HT1080 (cell line): ENCODE results near the gene OR10H1. TPM values are rescaled to one million over a fixed set of nuclear protein-coding genes. Genes with fewer than 3 reads are reported as not detected.
"Not testable (repeated sequence)": the region's sequence is repeated elsewhere in the genome, so short reads cannot be mapped to it uniquely, and the experiment has no call there.

Source experiments
- DNase-seq: peaks from one replicate; pipeline ENCODE4 v3.0.0-alpha.2; 2015; ENCODE audit warnings: low read depth
- total RNA-seq: library from RNA; depleted of rRNA; stranded (reverse); fragments of >200 nt; shearing (Covaris generic); gene quantifications from 2 replicates; pipeline ENCODE4 v1.2.3, GENCODE V29; 2014

The OR10H1 gene
- total RNA-seq, 1 experiment from 2014 or later, result not detected

DNA sequence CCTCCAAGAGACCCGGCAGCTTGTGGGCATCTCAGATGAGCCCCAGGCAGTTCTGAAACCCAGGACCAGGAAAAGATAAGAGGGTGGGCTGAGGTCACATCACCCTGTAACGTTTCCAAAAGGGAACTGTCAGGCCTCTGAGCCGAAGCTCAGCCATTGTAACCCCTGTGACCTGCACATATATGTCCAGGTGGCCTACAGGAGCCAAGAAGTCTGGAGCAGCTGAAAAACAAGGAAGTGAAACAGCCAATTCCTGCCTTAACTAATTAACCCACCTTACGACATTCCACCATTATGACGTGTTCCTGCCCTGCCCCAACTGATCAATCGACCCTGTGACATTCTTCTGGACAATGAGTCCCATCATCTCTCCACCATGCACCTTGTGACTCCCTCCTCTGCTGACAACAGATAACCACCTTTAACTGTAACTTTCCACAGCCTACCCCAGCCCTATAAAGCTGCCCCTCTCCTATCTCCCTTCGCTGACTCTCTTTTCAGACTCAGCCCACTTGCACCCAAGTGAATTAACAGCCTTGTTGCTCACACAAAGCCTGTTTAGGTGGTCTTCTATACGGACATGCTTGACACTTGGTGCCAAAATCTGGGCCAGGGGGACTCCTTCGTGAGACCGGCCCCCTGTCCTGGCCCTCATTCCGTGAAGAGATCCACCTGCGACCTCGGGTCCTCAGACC lies 13.3 kb upstream of the OR10H1 start:
- peak; percentile 27 for DNase-seq

DNA sequence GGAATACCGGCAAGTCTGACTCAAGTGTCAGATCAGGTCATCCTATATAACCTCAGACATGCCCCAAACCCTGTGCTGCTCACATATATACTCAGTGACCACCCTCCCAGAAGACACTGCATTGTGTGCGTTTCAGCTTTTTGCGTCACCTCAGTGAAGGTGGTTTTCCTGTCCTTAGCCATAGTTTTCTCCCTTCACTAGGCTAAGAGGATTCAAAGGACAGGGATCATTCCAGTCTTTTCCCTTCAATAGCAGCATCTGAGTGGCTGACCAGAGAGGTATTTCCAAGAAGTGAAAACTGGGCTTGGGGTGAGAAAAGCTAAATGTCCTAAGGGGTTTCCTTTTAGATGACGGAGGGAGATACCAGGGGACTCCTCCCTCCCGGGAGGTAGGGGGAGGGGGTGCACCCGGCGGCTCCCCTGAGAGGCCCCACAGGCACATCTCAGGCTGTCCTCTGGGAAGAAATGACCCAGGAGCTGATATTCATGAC lies 12.7 kb upstream of the OR10H1 start:
- DNase-seq, result peak; percentile 13

DNA sequence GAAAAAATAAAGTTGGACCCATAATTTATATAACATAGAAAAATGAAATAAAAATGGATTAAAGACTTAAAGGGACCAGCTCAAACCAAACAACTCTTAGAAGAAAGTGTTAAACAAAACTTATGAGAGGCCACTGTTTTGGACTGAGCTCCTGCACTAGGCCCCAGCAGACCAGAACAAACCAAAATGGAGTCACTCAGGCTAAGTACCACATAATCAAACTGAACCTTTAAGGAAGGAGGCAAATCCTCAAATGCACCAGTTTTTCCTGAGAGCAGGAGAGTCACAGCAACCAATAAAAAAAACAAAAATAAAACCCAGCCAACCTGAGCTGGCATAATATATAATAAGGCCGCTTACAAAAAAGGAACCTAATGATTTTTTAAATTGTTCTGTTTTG lies 10.3 kb upstream of the OR10H1 start:
- no peak for DNase-seq

DNA sequence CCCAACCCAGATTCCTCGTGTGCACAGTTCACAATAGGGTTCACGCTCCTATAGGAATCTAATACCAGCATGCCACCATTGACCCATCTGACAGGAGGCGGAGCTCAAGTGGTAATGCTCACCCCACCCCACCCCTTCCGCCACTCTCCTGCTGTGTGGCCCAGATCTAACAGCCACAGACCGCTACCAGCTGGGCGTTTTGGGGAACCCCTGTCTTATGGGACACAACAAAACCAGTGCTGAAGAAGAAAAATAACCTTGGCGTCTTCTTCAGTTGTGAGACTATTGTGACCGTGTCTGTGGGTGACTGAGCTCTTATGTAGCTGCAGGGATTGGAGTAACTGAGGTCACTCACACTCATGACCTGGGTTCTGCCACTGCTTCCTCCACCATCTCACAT lies 5.2 kb upstream of the OR10H1 start:
- DNase-seq, result no peak

DNA sequence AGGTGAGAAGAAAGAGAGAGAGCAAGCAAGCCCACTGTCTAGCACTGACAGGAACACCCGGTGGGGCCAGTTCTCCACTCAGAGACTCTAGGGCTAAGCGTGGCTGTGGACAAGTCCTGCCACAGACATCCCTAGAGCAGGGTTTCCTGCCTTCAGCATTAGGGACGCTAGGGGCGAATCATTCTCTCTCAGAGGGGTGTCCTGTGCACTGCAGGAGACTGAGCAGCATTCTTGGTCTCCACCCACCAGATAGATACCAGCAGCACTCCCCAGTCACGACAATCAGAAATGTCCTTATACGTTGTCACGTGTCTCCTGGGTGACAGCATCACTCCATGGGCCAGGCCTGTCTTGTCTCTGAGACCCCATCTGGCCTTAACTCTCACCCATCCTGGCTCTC lies 1.5 kb downstream of the OR10H1 start:
- DNase-seq, result no peak

DNA sequence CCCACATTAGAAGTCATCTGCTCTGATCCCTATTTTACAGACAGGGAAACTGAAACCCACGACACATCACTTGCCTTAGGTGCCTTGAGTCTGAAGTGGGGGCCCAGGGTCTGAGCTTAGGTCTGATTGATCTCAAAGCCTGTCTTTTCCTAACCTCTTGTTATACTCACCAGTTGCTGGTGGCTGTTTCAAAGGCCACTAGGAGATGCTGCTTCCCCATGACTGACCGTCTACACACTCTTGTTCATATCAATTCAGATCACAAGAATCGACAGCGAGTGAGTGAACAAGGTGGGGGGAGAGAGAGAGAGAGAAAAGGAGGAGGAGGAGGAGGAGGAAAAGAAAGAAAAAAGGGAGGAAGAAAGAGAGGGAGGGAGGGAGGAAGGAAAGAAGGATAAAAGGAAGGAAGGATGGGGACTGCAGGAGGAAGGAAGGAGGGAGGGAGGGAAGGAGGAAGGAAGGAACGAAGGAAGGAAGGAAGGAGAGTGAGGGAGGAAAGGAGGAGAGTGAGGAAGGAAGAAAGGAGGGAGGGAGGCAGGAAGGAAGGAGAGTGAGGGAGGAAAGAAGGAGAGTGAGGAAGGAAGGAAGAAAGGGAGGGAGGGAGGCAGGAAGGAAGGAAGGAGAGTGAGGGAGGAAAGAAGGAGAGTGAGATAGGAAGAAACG lies 3.3 kb downstream of the OR10H1 start:
- DNase-seq, result peak; percentile 13

DNA sequence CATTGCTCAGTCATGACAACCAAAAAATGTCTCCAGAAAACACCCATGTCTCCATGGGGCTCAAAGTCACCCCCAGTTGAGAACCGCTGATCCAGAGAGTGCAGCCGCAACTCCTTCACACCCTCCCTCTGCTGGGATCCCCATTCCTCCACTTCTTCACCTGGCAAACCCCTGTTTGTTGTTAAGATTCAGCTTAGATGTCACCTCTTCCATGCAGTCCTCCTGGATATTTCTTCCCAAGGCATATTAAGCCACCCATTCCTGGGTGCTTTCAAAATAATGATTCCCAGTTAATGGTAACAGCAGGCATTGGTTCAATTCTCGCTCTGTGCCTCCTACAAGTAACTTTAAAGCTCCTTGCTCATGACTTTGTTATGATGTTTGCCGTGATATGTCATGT lies 4.0 kb downstream of the OR10H1 start:
- no peak for DNase-seq

DNA sequence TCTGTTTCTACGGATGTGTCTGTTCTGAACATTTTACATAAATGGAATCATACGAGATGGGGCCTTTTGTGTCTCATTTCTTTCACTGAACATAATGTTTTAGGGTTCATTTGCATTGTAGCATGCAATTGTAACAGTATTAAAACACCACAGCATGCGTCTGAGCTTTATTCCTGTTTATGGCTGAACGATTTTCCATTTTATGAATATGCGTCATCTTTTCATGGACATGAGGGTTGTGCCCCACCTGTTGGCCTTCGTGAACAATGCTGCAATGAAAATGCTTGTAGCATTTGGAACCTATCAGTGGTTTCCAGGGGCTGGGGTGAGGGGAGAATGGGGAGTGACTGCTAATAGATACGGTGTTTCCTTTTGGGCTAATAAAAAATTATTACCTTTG lies 5.1 kb downstream of the OR10H1 start:
- DNase-seq, result peak; percentile 17

DNA sequence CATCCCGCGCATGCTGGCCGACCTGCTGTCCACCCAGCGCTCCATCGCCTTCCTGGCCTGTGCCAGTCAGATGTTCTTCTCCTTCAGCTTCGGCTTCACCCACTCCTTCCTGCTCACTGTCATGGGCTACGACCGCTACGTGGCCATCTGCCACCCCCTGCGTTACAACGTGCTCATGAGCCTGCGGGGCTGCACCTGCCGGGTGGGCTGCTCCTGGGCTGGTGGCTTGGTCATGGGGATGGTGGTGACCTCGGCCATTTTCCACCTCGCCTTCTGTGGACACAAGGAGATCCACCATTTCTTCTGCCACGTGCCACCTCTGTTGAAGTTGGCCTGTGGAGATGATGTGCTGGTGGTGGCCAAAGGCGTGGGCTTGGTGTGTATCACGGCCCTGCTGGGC lies 21.2 kb downstream of the OR10H1 start:
- not testable (repeated sequence) for DNase-seq

DNA sequence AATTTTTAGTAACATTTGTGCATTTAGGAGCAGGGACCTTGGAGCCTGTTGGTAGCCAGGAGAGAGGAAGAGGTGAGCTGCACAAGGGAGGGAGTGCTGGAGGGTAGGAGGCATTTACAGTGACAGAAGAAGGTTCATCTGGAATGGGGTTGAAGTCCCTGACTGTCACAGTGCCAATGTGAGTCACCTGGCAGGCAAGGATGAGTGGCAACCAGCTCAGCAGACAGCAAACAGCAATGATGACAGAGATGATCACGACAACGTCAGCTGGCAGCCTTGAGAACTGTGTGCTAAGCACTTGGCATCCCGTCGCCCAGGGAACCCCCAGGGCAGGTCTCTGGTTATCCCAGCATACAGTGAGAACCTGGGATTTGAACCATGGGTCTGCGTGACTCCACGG lies 25.4 kb downstream of the OR10H1 start:
- DNase-seq, result no peak

DNA sequence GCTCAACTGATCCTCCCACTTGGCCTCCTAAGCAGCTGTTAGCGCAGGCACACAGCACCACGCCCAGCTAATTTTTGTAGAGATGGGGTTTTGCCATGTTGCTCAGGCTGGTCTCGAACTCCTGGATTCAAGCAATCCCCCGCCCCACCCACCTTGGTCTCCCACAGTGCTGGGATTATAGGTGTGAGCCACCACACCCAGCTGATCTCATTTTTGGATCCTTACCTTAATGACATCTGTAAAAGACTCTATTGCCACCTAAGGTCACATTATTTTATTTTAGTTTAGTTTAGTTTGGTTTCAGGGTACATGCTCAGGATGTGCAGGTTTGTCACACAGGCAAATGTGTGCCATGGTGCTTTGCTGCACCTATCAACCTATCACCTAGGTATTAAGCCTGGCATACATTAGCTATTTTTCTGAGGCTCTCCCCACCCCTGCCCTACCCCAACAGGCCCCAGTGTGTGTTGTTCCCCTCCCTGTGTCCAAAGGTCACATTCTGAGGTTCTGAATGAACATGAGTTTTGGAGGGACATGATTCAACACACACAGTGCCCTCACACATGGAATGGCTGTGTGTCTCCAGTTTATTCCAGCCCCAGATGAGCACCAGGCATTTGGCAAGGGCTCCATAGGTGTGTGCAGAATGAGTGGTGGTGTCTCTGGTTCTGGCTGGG lies 26.7 kb downstream of the OR10H1 start:
- DNase-seq, result no peak

DNA sequence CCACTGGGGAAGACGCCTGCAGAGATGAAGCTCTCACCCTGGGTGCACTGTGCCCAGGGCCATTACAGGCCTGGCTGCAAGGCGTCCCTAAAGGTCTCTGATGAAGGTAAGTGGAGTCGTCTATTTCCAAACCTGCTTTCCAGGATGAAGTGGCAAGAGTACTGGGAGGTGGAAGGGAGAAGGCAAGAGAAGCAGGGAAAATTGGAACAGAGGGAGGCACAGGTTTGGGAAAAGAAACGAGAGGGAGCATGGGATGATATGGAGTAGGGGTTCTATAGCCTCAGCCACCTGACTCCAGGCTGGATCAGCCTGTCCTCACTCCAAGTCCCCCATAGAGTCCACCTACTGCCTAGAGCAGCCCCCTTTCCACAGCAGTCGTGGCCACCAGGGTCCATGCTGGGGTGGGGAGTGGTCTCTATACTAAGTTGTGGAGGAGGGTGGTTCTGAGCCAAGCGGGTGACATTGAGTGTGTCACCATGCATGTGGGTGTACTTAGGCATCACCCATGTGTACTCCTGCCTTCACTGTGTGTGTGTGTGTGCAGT lies 27.8 kb downstream of the OR10H1 start, which contains the start of gene OR10H5:
Gene OR10H5, plus strand, starts transcription at position 51 of the 545 bp plus-strand sequence. CDS start 6,388 bp downstream, outside the sequence.
- no peak for DNase-seq

DNA sequence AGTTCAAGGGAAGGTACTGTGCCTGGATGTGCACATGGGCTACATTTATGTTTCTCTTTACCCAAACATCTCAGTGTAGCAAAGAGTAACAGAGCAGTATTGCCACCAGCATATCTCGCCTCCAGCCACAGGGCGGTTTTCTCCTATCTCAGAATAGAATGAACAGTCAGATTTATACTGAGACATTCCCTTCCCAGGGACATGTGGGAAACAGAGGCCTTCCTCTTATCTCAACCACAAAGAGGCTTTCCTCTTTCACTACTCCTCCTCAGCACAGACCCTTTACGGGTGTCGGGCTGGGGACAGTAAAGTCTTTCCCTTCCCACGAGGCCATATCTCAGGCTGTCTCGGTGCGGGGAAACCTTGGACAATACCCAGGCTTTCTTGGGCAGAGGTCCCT lies 32.6 kb downstream of the OR10H1 start:
- not testable (repeated sequence) for DNase-seq

DNA sequence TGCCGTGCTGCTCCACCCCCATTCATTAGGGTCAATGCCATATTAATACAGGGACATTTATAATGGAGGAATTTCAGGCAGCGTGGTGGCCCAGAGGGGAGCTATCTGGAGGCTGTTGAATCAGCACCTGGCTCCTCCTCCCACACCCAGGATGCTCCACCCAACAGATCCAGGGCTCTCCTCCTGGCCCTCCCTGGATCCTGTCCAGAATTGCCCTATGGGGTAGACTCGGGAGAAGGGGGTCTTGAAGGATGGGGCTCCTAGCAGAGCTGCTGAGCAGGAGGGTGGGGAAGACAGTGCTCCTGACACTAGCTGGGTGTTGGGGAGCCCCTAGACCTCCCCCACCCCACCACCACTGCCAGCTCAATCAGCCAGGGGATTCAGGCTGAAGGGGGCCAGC lies 33.3 kb downstream of the OR10H1 start:
- DNase-seq, result no peak

DNA sequence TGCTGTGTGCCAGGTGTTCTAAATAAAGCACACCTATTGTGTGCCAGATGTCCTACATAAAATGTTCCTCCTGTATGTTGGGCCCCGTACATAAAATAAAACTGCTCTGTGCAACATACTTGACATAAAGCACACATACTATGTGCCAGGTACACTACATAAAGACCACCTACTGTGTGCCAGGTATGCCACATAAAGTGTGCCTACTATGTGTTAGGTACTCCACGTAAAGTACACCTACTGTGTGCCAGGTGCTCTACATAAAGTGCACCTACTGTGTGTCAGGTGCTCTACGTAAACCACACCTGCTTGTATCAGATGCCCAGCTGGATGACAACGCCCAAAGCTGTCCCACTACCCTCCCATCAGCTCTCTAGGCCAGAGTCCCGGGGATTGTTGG lies 33.8 kb downstream of the OR10H1 start:
- no peak for DNase-seq

DNA sequence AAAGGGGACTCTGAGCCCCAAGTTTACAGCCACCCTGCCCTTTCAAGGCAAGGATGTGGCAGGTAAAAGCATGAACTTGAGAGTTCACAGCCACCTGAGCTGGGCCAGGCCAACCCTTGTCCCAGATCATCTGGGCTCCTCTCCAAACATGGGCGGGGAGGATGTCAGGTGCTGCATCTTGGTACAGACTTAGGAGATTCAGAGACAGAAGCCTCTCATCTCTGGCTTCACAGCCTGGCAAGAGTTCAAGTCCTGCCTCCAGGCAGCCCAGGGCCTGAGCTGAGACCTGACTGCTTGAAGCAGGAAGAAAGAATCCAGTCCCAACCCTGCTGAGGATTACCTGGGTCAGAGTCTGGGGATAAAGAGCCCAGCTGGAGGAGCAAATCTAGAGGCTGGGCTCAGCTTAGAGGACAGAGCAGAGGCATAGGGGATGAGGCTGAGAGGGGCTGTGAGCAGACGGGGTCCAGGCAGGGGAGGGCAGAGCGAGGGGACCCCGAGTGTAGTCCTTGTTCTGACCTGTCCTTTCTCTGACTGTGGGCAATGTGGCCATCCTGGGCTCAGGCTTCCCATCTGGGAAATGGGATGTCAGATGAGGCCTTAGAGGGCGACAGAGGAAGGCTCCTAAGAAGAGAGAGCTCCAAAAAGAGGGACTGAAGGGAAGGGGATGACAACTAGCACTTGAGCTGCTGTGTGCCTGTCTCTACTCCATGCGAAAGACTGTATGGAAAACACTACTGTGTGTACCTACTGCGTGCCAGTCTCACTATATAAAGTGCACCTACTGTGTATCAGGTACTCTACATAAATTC lies 34.6 kb downstream of the OR10H1 start:
- no peak for DNase-seq

DNA sequence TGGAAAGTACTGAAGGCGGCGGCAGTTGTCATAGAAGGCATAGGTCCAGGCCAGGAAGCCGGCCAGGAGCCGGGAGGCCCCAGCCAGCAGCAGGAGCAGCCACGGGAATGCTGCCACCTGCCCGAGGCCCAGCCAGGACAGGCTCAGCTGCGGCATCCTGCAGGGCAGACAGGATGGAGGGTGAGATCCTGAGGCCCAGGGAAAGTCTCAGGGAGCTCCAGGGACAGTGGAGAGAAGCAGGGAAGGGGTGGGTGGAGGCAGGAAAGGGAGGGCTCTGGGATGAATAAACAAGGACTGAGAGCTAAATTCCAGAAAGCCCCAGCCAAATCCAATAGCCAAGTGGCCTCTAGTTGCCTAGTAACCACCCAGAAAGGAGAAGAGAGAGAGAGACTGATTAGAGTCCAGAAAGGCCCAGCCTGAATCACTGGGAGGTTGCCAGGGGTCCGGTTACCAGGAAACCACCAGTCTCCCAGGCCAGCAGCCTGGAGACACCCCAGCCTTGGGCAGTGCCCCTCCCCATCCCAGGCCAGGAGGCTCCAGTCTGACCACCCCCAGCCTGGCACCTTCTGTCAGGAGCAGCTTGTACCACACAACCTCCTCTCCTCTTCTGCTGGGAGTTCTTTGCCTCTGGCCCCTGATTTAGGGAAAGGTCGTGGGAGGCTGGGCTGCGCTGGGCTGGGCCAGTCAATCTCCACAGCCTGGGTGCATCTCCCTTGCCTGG lies 35.5 kb downstream of the OR10H1 start:
- DNase-seq, result peak; percentile 55

DNA sequence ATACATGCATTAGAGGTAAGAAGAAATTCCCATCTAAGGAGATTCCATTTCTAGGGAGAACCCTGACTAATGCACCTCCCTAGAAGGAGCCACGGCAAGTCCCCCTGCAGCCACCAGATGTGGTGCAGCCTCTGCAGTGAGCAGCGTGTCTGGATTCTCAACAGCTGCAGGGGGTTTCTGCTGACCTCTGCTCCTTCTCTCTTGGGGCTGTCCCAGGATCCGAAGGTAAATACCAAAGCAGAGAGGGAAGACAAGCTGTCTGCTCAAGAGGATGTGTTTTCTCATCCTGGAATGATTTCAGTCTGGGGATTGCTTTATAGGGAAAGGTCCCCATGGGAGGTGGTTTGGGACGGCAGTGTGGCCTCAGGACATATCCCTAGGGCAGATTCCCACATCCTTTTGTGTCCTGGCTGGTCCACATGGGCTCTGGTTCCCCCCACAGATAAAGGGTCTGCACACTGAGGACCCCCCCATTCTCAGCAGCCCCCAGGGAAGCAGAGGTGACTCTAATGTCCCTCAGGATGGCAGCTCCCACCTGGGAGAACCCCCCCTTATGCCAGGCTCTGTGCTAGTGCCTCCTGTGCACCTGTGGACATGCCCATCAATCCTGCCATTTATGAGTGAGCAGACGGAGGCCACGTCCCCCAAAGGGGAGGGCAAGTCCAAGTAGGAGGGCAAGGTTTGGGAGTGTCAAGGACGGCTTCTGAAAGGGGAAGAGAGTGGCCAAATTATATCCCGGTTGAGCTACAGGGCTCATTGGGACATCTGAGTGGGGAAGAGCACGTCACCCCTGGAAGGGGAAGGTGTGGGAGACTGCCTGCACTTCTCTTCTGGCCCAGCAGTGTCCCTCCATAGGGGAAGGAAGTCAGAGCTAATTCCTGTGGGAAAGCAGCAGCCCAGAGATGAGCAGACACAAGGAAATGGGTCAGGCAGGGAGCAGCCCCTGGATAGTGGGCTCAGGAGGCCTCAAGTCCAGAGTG lies 38.2 kb downstream of the OR10H1 start:
- no peak for DNase-seq

DNA sequence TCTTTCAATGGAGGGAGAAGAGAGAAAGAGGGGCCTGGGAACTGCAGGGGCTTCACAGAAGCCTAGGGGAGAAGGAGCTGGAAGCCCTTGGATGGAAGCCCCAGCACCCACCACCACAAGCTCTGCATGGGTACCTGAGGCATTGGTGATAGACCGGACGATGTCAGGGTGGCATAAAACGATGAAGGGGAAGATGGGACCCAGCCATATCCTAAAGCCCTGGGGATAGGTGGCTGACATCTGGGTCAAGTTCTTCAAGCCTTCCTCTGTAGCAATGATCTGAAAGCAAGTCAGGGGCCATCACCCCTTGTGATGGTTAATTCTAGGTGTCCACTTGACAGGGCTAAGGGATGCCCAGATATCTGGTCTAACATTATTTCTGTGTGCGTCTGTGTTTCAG lies 39.2 kb downstream of the OR10H1 start:
- DNase-seq, result no peak
